Neural cell (in vitro differentiated cells): Measurements from ENCODE around the gene NGB. TPM values are rescaled to one million over a fixed set of nuclear protein-coding genes. Genes with fewer than 3 reads are reported as not detected.

Source experiments
- H2AFZ ChIP-seq: fragments of 200-600, 300-800 bp; sonication (generic), shearing (Covaris generic); 2 replicates; pipeline ENCODE4 v1.6.0; 2014; ENCODE audit warnings: low read depth, mild to moderate bottlenecking, antibody characterized with exemption, low read length, moderate library complexity
- H3F3A ChIP-seq: fragments of 200-600 bp; shearing (Covaris generic); 2 replicates; pipeline ENCODE4 v1.6.1; 2016; ENCODE audit warnings: mild to moderate bottlenecking, moderate library complexity, mixed read lengths, antibody characterized with exemption, low read length; ENCODE audit not compliant: insufficient read depth, poor library complexity, severe bottlenecking
- H3K27ac ChIP-seq: fragments of 200-600, 300-800 bp; sonication (generic), shearing (Covaris generic); 2 replicates; pipeline ENCODE4 v1.5.1; 2014; ENCODE audit warnings: mild to moderate bottlenecking, low read length, moderate library complexity
- H3K27me3 ChIP-seq: fragments of 300-800, 200-600 bp; sonication (generic), shearing (Covaris generic); 2 replicates; pipeline ENCODE4 v1.6.0; 2014; ENCODE audit warnings: mild to moderate bottlenecking, low read depth, low read length, moderate library complexity; ENCODE audit not compliant: insufficient read depth
- H3K36me3 ChIP-seq: fragments of 300-800, 200-600 bp; sonication (generic), shearing (Covaris generic); 2 replicates; pipeline ENCODE4 v1.5.1; 2014; ENCODE audit warnings: mild to moderate bottlenecking, antibody characterized with exemption, low read length, moderate library complexity; ENCODE audit not compliant: insufficient read depth
- H3K4me2 ChIP-seq: fragments of 300-800, 200-600 bp; sonication (generic), shearing (Covaris generic); 2 replicates; pipeline ENCODE4 v1.6.0; 2014; ENCODE audit warnings: mild to moderate bottlenecking, low read length
- H3K4me3 ChIP-seq: fragments of 300-800, 200-600 bp; sonication (generic), shearing (Covaris generic); 2 replicates; pipeline ENCODE4 v1.5.1; 2014; ENCODE audit warnings: mild to moderate bottlenecking, low read length, moderate library complexity
- H3K79me2 ChIP-seq: fragments of 200-600 bp; shearing (Covaris generic); replicated peaks from 2 replicates; pipeline ENCODE4 v1.6.0; 2014; ENCODE audit warnings: mild to moderate bottlenecking, low read length, moderate library complexity; ENCODE audit not compliant: insufficient read depth
- H3K9ac ChIP-seq: fragments of 300-800, 200-600 bp; sonication (generic), shearing (Covaris generic); 2 replicates; pipeline ENCODE4 v1.6.1; 2016; ENCODE audit warnings: mild to moderate bottlenecking, low read length, mixed read lengths
- H3K9me2 ChIP-seq: fragments of 200-600 bp; shearing (Covaris generic); 2 replicates; pipeline ENCODE4 v1.6.1; 2016; ENCODE audit warnings: mild to moderate bottlenecking, low read length, mixed read lengths; ENCODE audit not compliant: insufficient read depth
- H3K9me3 ChIP-seq: fragments of 200-600, 300-800 bp; sonication (generic), shearing (Covaris generic); 2 replicates; pipeline ENCODE4 v1.6.1; 2016; ENCODE audit warnings: mild to moderate bottlenecking, mixed run types, low read length, moderate library complexity, mixed read lengths
- H4K20me1 ChIP-seq: fragments of 200-600 bp; shearing (Covaris generic); 2 replicates; pipeline ENCODE4 v1.6.1; 2016; ENCODE audit warnings: mild to moderate bottlenecking, mixed run types; ENCODE audit not compliant: insufficient read depth
- EP300 ChIP-seq: fragments of 450-650 bp; conservative IDR thresholded peaks from 2 replicates; pipeline ENCODE4 v1.6.1; 2014; ENCODE audit warnings: antibody characterized with exemption, mild to moderate bottlenecking, moderate library complexity; ENCODE audit not compliant: poor library complexity, severe bottlenecking
- EZH2 ChIP-seq: fragments of 200-600, 300-800 bp; shearing (Covaris generic), sonication (generic); IDR thresholded peaks from 2 replicates; pipeline ENCODE4 v1.6.1; 2014; ENCODE audit warnings: antibody characterized with exemption, low read length, borderline replicate concordance, mild to moderate bottlenecking; ENCODE audit not compliant: insufficient read depth, poor library complexity, severe bottlenecking
- MXI1 ChIP-seq: fragments of 450-650 bp; conservative IDR thresholded peaks from 2 replicates; pipeline ENCODE4 v1.6.1; 2014; ENCODE audit warnings: antibody characterized with exemption, mild to moderate bottlenecking; ENCODE audit not compliant: poor library complexity, severe bottlenecking
- POLR2AphosphoS5 ChIP-seq: IDR thresholded peaks from 2 replicates; pipeline ENCODE4 v1.6.1; 2012
- RAD21 ChIP-seq: fragments of 450-650 bp; conservative IDR thresholded peaks from 2 replicates; pipeline ENCODE4 v1.6.1; 2014; ENCODE audit warnings: antibody characterized with exemption, mild to moderate bottlenecking, moderate library complexity
- SMC3 ChIP-seq: fragments of 450-650 bp; conservative IDR thresholded peaks from 2 replicates; pipeline ENCODE4 v1.6.1; 2014; ENCODE audit warnings: antibody characterized with exemption, mild to moderate bottlenecking, moderate library complexity; ENCODE audit not compliant: poor library complexity
- TAF1 ChIP-seq: IDR thresholded peaks from 2 replicates; pipeline ENCODE4 v1.6.1; 2012; ENCODE audit warnings: low read depth
- polyA minus RNA-seq: library from RNA; depleted of rRNA, polyadenylated mRNA; stranded (reverse); fragments of >200 nt; gene quantifications from 2 replicates; pipeline ENCODE4 v1.2.3, GENCODE V29; 2014
- polyA plus RNA-seq: library from polyadenylated mRNA; depleted of rRNA; stranded (reverse); fragments of >200 nt; gene quantifications from 2 replicates; pipeline ENCODE4 v1.2.3, GENCODE V29; 2014
- TF ChIP-seq, protein P1 (sequence below): IDR thresholded peaks from 2 replicates; pipeline ENCODE4 v1.6.1; 2012; ENCODE audit warnings: borderline replicate concordance
- TF ChIP-seq, protein P2 (sequence below): fragments of 450-650 bp; IDR thresholded peaks from 2 replicates; pipeline ENCODE4 v1.5.1; 2014; ENCODE audit warnings: antibody characterized with exemption, mild to moderate bottlenecking, moderate library complexity; ENCODE audit not compliant: poor library complexity, severe bottlenecking

The NGB gene
- 0.87 and 2.5 TPM in 2 replicates for polyA plus RNA-seq
- 0.73 and 0.81 TPM in 2 replicates for polyA minus RNA-seq

- no peaks in the 10 kb centered on the region for H3K79me2 ChIP-seq
- H3K27ac ChIP-seq = no peak within 1 kb of the TSS
- no peaks in the 10 kb centered on the region for H3F3A ChIP-seq
- H3K27me3 ChIP-seq = peaks cover 51% of the 10 kb centered on the region
- no peak within 1 kb of the TSS for H3K4me2 ChIP-seq
- H3K36me3 ChIP-seq = no peaks in the 10 kb centered on the region
- H3K4me3 ChIP-seq = peak within 1 kb of the TSS; percentile 66
- peak within 1 kb of the TSS; percentile 23 for H3K9ac ChIP-seq
- no peaks in the 10 kb centered on the region for H3K9me3 ChIP-seq
- H3K9me2 ChIP-seq = no peaks in the 10 kb centered on the region
- H2AFZ ChIP-seq = no peak within 1 kb of the TSS
- TF ChIP-seq RAD21 (no peak), EP300 (no peak), MXI1 (no peak), EZH2 (no peak), POLR2AphosphoS5 (no peak), TAF1 (no peak), SMC3 (no peak)
- TF ChIP-seq, protein P1, sequence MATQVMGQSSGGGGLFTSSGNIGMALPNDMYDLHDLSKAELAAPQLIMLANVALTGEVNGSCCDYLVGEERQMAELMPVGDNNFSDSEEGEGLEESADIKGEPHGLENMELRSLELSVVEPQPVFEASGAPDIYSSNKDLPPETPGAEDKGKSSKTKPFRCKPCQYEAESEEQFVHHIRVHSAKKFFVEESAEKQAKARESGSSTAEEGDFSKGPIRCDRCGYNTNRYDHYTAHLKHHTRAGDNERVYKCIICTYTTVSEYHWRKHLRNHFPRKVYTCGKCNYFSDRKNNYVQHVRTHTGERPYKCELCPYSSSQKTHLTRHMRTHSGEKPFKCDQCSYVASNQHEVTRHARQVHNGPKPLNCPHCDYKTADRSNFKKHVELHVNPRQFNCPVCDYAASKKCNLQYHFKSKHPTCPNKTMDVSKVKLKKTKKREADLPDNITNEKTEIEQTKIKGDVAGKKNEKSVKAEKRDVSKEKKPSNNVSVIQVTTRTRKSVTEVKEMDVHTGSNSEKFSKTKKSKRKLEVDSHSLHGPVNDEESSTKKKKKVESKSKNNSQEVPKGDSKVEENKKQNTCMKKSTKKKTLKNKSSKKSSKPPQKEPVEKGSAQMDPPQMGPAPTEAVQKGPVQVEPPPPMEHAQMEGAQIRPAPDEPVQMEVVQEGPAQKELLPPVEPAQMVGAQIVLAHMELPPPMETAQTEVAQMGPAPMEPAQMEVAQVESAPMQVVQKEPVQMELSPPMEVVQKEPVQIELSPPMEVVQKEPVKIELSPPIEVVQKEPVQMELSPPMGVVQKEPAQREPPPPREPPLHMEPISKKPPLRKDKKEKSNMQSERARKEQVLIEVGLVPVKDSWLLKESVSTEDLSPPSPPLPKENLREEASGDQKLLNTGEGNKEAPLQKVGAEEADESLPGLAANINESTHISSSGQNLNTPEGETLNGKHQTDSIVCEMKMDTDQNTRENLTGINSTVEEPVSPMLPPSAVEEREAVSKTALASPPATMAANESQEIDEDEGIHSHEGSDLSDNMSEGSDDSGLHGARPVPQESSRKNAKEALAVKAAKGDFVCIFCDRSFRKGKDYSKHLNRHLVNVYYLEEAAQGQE = no peak
- TF ChIP-seq, protein P2, sequence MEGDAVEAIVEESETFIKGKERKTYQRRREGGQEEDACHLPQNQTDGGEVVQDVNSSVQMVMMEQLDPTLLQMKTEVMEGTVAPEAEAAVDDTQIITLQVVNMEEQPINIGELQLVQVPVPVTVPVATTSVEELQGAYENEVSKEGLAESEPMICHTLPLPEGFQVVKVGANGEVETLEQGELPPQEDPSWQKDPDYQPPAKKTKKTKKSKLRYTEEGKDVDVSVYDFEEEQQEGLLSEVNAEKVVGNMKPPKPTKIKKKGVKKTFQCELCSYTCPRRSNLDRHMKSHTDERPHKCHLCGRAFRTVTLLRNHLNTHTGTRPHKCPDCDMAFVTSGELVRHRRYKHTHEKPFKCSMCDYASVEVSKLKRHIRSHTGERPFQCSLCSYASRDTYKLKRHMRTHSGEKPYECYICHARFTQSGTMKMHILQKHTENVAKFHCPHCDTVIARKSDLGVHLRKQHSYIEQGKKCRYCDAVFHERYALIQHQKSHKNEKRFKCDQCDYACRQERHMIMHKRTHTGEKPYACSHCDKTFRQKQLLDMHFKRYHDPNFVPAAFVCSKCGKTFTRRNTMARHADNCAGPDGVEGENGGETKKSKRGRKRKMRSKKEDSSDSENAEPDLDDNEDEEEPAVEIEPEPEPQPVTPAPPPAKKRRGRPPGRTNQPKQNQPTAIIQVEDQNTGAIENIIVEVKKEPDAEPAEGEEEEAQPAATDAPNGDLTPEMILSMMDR = no peak
- H4K20me1 ChIP-seq = no peaks in the 10 kb centered on the region
These were observed at the start of gene NGB for GRCh38 chr14:77271113-77271710. Gene NGB, minus strand, starts transcription at chr14:77271206. Its CDS starts 269 bp downstream, at chr14:77270937.

DNA sequence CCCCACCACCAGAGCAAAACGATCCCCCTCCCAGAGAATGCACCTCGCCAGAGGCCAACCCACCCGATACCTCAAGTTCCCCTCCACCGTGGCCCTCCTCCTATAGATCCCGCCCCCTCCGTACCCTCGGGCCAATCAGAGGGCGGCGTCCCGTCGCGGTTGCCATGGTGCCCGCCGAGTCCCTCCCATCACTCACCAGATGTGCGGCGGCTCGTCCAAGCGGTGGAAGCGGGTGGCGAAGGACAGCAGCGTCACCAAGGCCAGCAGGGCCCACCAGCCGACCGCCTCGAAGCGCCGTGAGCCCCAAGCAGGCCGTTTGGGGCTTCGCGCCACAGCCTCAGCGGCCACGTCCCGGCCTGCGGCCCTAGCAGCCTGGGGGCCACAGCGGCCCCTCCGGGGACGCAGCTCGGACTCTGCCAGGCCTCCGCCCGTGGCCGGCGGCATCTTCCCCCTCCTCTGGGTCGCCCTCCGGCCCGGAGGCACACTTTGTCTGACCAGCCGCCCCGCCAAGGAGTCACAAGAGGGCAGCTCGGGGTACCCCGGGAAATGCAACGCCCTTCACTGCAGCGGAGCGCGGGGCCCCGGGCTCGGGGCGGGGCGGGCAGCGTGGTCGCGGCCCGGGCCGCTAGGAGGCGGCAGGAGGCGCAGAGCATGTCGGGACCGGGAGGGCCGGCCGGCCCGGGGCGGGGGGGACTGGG lies 49.4 kb upstream of the NGB start, which contains the start of gene POMT2:
POMT2 (minus strand) TSS at position 646 of the 698 bp plus-strand sequence; CDS start at position 444, 202 bp downstream.
- Histone ChIP-seq H3K4me2 (peak within 1 kb of the TSS; percentile 58), H3K9ac (peak within 1 kb of the TSS; percentile 91), H3F3A (no peaks in the 10 kb centered on the region), H2AFZ (peak within 1 kb of the TSS; percentile 97), H4K20me1 (no peaks in the 10 kb centered on the region), H3K27me3 (no peaks in the 10 kb centered on the region), H3K9me2 (no peaks in the 10 kb centered on the region), H3K36me3 (no peaks in the 10 kb centered on the region), H3K4me3 (peak within 1 kb of the TSS; percentile 93), H3K27ac (peak within 1 kb of the TSS; percentile 89), H3K79me2 (peaks cover 10% of the 10 kb centered on the region), H3K9me3 (no peaks in the 10 kb centered on the region)
- TF ChIP-seq TAF1 (no peak), POLR2AphosphoS5 (peak; percentile 83), MXI1 (peak; percentile 75), EP300 (no peak), SMC3 (peak; percentile 46), EZH2 (no peak), RAD21 (no peak)
- TF ChIP-seq, protein P2 = peak; percentile 68
- TF ChIP-seq, protein P1 = peak; percentile 15
